Aorta (tissue), 5 donors: ENCODE results near the gene GPX4. TPM values are rescaled to one million over a fixed set of nuclear protein-coding genes. Genes with fewer than 3 reads are reported as not detected.

Experiments
- ATAC-seq: fragments of 200-7000 bp; cut with Tn5 transposase; one replicate; pipeline ENCODE4 v1.9.1; 2022; ENCODE audit warnings: moderate library complexity; ENCODE audit not compliant: low FRiP score
- DNase-seq, 2 donors: peaks; one replicate each; pipeline ENCODE4 v3.0.0-alpha.2; 2020
- H3K27ac ChIP-seq, 2 donors: one replicate each; pipeline ENCODE4 v1.5.1; 2013; ENCODE audit warnings: low read length in 2 of 2, mild to moderate bottlenecking in 2 of 2, moderate library complexity in 2 of 2, control low read depth in 1 of 2, inconsistent platforms in 1 of 2, low read depth in 1 of 2
- H3K27me3 ChIP-seq, 2 donors: one replicate each; pipeline ENCODE4 v1.6.1; 2013; ENCODE audit warnings: control low read depth in 1 of 2, low read length in 1 of 2, mild to moderate bottlenecking in 1 of 2, moderate library complexity in 1 of 2; ENCODE audit not compliant: insufficient read depth in 2 of 2, control insufficient read depth in 1 of 2
- H3K36me3 ChIP-seq, 2 donors: one replicate each; pipeline ENCODE4 v1.6.1; 2013; ENCODE audit warnings: control low read depth in 1 of 2, low read length in 1 of 2, mild to moderate bottlenecking in 1 of 2; ENCODE audit not compliant: insufficient read depth in 2 of 2, control insufficient read depth in 1 of 2
- H3K4me1 ChIP-seq, 2 donors: one replicate each; pipeline ENCODE4 v1.6.1; 2013; ENCODE audit warnings: low read length in 2 of 2, control low read depth in 1 of 2, mild to moderate bottlenecking in 1 of 2, moderate library complexity in 1 of 2; ENCODE audit not compliant: insufficient read depth in 2 of 2, control insufficient read depth in 1 of 2
- H3K4me3 ChIP-seq, 2 donors: one replicate each; pipeline ENCODE4 v1.5.1; 2013; ENCODE audit warnings: low read length in 2 of 2, control low read depth in 1 of 2, mild to moderate bottlenecking in 1 of 2
- H3K9me3 ChIP-seq: one replicate; pipeline ENCODE4 v1.6.1; 2013; ENCODE audit warnings: mild to moderate bottlenecking, low read length; ENCODE audit not compliant: control insufficient read depth
- WGBS, 2 donors: extraction: QIAGEN DNeasy Blood & Tissue Kit; methylation state at CpG; one replicate each; pipeline ENCODE4 v1.1.7; 2013; 5-methylcytosine and 5-hydroxymethylcytosine counted together
- intact Hi-C, 2 donors: fragments of 100-400 bp; cut with DNase I; formaldehyde crosslinking; loops; one replicate each; pipeline versions ENCODE4 v1.14.2 to v1.15.0; 2022
- polyA plus RNA-seq, 2 donors: library from polyadenylated mRNA; stranded (reverse); fragments of 200-250 nt; gene quantifications; one replicate each; pipeline ENCODE4 v1.2.3, GENCODE V29; 2013
- total RNA-seq, 2 donors: library from RNA; stranded (reverse); fragmentation: NEBNext Ultra II Directional; extraction: Animal tissue kit (Norgen Biotek cat#: 25700); gene quantifications; one replicate each; pipeline ENCODE4 v1.2.1, GENCODE V29; 2021
- donor health status: healthy with polysubstance abuse.
- donor health status: Bipolar disorder and iron deficiency.
- donor health status: DM: no; HTN: no; CAD: no.
- donor health status: DM: no; HTN: no; CAD: no.
- donor health status: DM: yes; HTN: yes; CAD: no.

The GPX4 gene
- total and polyA plus RNA-seq, 4 donors, result 165 to 786 (median 466) TPM

DNA sequence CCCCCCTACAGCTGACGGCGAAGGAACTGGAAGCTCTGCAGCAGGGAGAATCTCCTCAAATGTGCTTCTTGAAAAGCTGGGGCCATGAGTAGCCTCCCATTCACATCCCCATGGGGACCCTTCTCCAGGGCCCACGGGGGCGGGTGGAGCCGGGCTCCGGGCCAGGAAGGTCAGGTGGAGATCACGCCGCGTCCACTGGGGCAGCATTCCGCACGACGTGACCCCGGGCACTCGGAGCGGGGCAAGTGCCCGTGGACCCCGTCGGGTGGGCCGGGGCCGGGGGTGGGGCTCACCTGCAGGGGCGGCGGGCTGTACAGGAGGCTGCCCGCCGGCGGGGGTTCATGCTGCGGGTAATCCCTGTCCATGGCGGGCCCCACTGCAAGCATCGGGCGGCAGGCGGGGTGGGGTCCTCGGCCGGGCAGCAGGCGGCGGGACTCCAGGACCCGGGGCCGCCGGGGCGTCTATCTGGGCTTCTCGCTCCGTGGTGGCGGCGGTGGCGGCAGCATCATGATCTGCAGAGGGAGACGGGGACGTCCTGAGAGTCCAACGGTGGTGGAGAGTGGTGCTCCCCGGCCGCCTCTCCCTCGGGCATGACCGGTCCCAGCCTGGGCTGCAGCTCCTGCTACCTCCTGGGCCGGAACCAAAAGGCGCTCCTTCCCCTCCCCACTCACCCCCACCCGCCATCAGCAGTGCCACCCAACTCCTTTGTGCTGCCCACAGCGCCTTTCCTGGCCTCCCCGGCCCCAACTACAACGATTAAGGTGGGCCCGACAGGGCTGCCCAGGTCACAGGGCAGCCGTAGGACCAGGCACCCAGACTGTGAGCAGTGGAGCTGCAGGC lies 50.3 kb downstream of the GPX4 start:
- H3K9me3 ChIP-seq, result no peaks in the 10 kb centered on the region
- ATAC-seq (no peak), DNase-seq (no peak)
- no peak overlapping the region for H3K4me3 ChIP-seq
- intact Hi-C loops, result loop anchor here in 1 of 2 donors (2.0 kb wide), 1 partner anchor 21 kb away; no protein-coding TSS in a partner anchor
- peak overlapping the region in 1 of 2 donors; percentile 53 for H3K27ac ChIP-seq
- H3K36me3 ChIP-seq, result no peaks in the 10 kb centered on the region
- no peaks in the 10 kb centered on the region for H3K4me1 ChIP-seq
- 93% methylated on average over 42 to 58 of the region's 58 CpGs for WGBS, 2 donors
- no peaks in the 10 kb centered on the region for H3K27me3 ChIP-seq

DNA sequence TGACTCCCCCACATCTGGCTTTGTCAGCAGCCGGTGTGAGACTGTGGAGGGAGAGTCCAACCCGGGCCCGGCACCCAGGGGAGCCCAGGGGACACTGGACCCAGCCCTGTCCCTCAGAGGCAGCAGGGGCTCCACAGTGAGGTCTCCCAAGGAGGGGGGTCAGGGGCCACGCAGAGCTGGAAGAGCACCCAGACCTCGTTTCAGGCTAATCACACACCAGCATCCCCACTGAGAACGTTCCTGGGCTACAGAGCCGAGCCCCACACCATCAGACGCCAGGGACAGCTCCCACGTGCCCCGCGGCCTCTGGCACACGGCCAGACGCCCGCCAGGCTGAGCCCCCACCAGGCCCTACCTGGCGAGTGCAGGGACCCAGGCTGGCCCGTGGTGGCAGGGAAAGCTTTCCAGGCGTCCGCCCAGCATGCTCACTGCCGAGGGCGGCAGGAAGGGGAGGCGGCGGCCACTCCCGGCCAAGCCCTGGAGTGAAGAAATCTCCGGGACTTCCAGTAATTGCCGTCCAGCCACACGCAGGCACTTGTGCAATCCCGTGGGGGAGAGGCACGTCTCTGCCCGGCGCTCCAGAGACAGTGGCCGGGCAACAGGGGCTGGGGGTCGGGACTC lies 51.0 kb downstream of the GPX4 start:
- DNase-seq (peak; percentile 95), ATAC-seq (peak; percentile 90)
- intact Hi-C loops, result no loop called here
- WGBS, 2 donors, result 14 to 24% methylated on average over 30 to 32 of the region's 32 CpGs
- Histone ChIP-seq H3K27ac (peak overlapping the region in 1 of 2 donors; percentile 95), H3K36me3 (no peaks in the 10 kb centered on the region), H3K4me3 (no peak overlapping the region), H3K4me1 (no peaks in the 10 kb centered on the region), H3K9me3 (no peaks in the 10 kb centered on the region), H3K27me3 (no peaks in the 10 kb centered on the region)

DNA sequence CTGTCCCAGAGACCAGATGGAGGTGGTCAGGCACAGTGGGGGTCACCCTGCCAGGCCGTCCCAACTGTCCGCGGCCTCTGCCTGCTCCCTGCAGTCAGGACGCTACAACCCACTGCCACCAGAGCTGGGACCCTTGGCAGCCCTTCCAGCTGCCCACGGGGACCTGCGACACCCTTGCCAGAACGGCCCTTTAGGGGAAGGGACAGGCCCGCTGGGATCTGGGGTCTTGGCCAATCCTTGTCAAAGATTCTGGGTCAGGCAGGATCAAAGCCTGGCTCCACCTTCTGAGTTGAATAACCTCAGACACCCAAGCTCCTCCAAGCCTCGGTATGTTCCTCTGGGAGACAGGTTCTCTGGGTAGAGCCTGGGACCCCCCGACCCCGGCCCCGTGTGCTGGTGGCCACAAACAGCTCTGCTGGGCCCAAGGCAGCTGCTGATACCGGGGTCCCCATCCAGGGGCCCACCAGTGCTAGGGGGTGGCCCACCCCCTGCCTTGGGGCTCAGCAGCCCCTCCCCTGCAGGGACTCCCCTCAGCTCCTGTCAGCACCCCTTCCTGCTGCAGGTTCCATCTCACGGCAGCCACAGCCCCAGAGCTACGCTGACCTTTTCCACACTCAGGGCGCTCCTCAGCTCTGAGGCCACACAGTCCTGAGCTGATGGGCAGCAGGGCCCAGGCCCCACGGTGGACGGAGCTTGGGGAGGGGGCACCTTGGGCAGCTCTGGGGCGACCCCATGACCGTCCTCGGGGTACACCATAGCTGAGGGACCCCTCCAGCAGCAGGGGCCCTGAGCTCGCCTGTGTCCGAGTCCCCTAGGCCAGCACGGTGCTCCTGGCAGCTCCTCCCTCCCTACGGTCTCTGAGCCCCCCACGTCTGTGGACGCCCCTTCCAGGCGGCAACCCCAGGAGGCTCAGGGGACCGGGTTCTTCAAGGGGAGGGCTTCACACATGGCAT lies 51.8 kb downstream of the GPX4 start:
- H3K4me1 ChIP-seq, result no peaks in the 10 kb centered on the region
- intact Hi-C loops, result no loop called here
- ATAC-seq (peak; percentile 11), DNase-seq (no peak)
- H3K4me3 ChIP-seq, result no peak overlapping the region
- H3K9me3 ChIP-seq, result no peaks in the 10 kb centered on the region
- peak overlapping the region; percentile 18 to 95 for H3K27ac ChIP-seq
- WGBS, 2 donors, result 72 to 74% methylated on average over 29 of the region's 29 CpGs
- no peaks in the 10 kb centered on the region for H3K27me3 ChIP-seq
- no peaks in the 10 kb centered on the region for H3K36me3 ChIP-seq

Other genes starting within 250 kb of the GPX4 start
- gene CFD, start 244.3 kb upstream of the GPX4 start, total RNA-seq, result 100 to 1,000 TPM; 104 to 354 TPM
- gene CFD, start 244.3 kb upstream of the GPX4 start, polyA plus RNA-seq, result 10 to 100 TPM in 1 of 2 donors, 1 to 10 TPM in 1; 3.3 to 23.9 TPM
- gene MED16, start 210.8 kb upstream of the GPX4 start, total RNA-seq, result 10 to 100 TPM; 31.5 to 36.5 TPM
- 100 to 1,000 TPM in 1 of 2 donors, 10 to 100 TPM in 1; 22.9 to 165 TPM for gene MED16, start 210.8 kb upstream of the GPX4 start, polyA plus RNA-seq
- gene RNU6-9, start 210.5 kb upstream of the GPX4 start, total RNA-seq, result not detected
- gene RNU6-9, start 210.5 kb upstream of the GPX4 start, polyA plus RNA-seq, result not detected
- 10 to 100 TPM; 41.6 to 43.8 TPM for gene R3HDM4, start 190.8 kb upstream of the GPX4 start, total RNA-seq
- 10 to 100 TPM; 19.7 to 36.2 TPM for gene R3HDM4, start 190.8 kb upstream of the GPX4 start, polyA plus RNA-seq
- not detected for gene KISS1R, start 186.7 kb upstream of the GPX4 start, total RNA-seq
- gene KISS1R, start 186.7 kb upstream of the GPX4 start, polyA plus RNA-seq, result not detected
- 10 to 100 TPM in 1 of 2 donors, 1 to 10 TPM in 1; 9.3 to 13.8 TPM for gene ARID3A, start 178.0 kb upstream of the GPX4 start, total RNA-seq
- 1 to 10 TPM in 1 of 2 donors, under 1 TPM in 1; 0.97 to 1.3 TPM for gene ARID3A, start 178.0 kb upstream of the GPX4 start, polyA plus RNA-seq
- gene WDR18, start 119.6 kb upstream of the GPX4 start, total RNA-seq, result 10 to 100 TPM; 15.5 to 16.1 TPM
- 10 to 100 TPM; 20.9 to 68.8 TPM for gene WDR18, start 119.6 kb upstream of the GPX4 start, polyA plus RNA-seq
- 1 to 10 TPM in 1 of 2 donors, under 1 TPM in 1; 0.10 to 1.3 TPM for gene GRIN3B, start 103.6 kb upstream of the GPX4 start, total RNA-seq
- not detected for gene GRIN3B, start 103.6 kb upstream of the GPX4 start, polyA plus RNA-seq
- 100 to 1,000 TPM; 118 to 142 TPM for gene TMEM259, start 82.9 kb upstream of the GPX4 start, total RNA-seq
- 100 to 1,000 TPM in 1 of 2 donors, 10 to 100 TPM in 1; 50.1 to 434 TPM for gene TMEM259, start 82.9 kb upstream of the GPX4 start, polyA plus RNA-seq
- not detected for gene RNU6-2, start 82.5 kb upstream of the GPX4 start, total RNA-seq
- gene RNU6-2, start 82.5 kb upstream of the GPX4 start, polyA plus RNA-seq, result not detected
- 100 to 1,000 TPM; 142 to 185 TPM for gene CNN2, start 77.4 kb upstream of the GPX4 start, total RNA-seq
- gene CNN2, start 77.4 kb upstream of the GPX4 start, polyA plus RNA-seq, result 100 to 1,000 TPM in 1 of 2 donors, 10 to 100 TPM in 1; 53.2 to 141 TPM
- 10 to 100 TPM in 1 of 2 donors, 1 to 10 TPM in 1; 9.5 to 20.6 TPM for gene ABCA7, start 63.9 kb upstream of the GPX4 start, total RNA-seq
- 1 to 10 TPM; 1.9 to 7.6 TPM for gene ABCA7, start 63.9 kb upstream of the GPX4 start, polyA plus RNA-seq
- gene ARHGAP45, start 36.8 kb upstream of the GPX4 start, total RNA-seq, result 10 to 100 TPM; 15.3 to 38.6 TPM
- 10 to 100 TPM in 1 of 2 donors, 1 to 10 TPM in 1; 7.4 to 21.8 TPM for gene ARHGAP45, start 36.8 kb upstream of the GPX4 start, polyA plus RNA-seq
- gene POLR2E, start 8.6 kb upstream of the GPX4 start, total RNA-seq, result 10 to 100 TPM; 83.5 to 95.6 TPM
- 100 to 1,000 TPM in 1 of 2 donors, 10 to 100 TPM in 1; 91.5 to 116 TPM for gene POLR2E, start 8.6 kb upstream of the GPX4 start, polyA plus RNA-seq
- gene SBNO2, start 70.3 kb downstream of the GPX4 start, total RNA-seq, result 100 to 1,000 TPM in 1 of 2 donors, 10 to 100 TPM in 1; 97.2 to 165 TPM
- gene SBNO2, start 70.3 kb downstream of the GPX4 start, polyA plus RNA-seq, result 10 to 100 TPM; 11.0 to 53.3 TPM
- 10 to 100 TPM; 39.4 to 59.5 TPM for gene STK11, start 101.8 kb downstream of the GPX4 start, total RNA-seq
- gene STK11, start 101.8 kb downstream of the GPX4 start, polyA plus RNA-seq, result 10 to 100 TPM; 30.1 to 58.9 TPM
- 1 to 10 TPM; 3.0 to 3.7 TPM for gene CBARP, start 134.0 kb downstream of the GPX4 start, total RNA-seq
- gene CBARP, start 134.0 kb downstream of the GPX4 start, polyA plus RNA-seq, result 1 to 10 TPM in 1 of 2 donors, under 1 TPM in 1; 0.88 to 1.1 TPM
- gene ATP5F1D, start 137.8 kb downstream of the GPX4 start, total RNA-seq, result 100 to 1,000 TPM in 1 of 2 donors, 10 to 100 TPM in 1; 92.8 to 102 TPM
- 100 to 1,000 TPM; 131 to 164 TPM for gene ATP5F1D, start 137.8 kb downstream of the GPX4 start, polyA plus RNA-seq
- 100 to 1,000 TPM; 112 to 121 TPM for gene MIDN, start 144.6 kb downstream of the GPX4 start, total RNA-seq
- gene MIDN, start 144.6 kb downstream of the GPX4 start, polyA plus RNA-seq, result 10 to 100 TPM; 11.8 to 27.4 TPM
- 100 to 1,000 TPM; 391 to 397 TPM for gene CIRBP, start 165.3 kb downstream of the GPX4 start, total RNA-seq
- 1,000 to 10,000 TPM in 1 of 2 donors, 100 to 1,000 TPM in 1; 252 to 1,634 TPM for gene CIRBP, start 165.3 kb downstream of the GPX4 start, polyA plus RNA-seq
- gene FAM174C, start 171.5 kb downstream of the GPX4 start, total RNA-seq, result 10 to 100 TPM; 21.9 to 23.3 TPM
- 10 to 100 TPM; 43.8 to 68.8 TPM for gene FAM174C, start 171.5 kb downstream of the GPX4 start, polyA plus RNA-seq
- gene EFNA2, start 181.9 kb downstream of the GPX4 start, total RNA-seq, result not detected
- gene EFNA2, start 181.9 kb downstream of the GPX4 start, polyA plus RNA-seq, result 1 to 10 TPM in 1 of 2 donors, not detected in 1; 2.8 TPM